Heart right ventricle (tissue), 16 donors: ENCODE data around the gene MARK3. TPM values are rescaled to one million over a fixed set of nuclear protein-coding genes. Genes with fewer than 3 reads are reported as not detected.
"Not testable (repeated sequence)": the region's sequence is repeated elsewhere in the genome, so short reads cannot be mapped to it uniquely, and the experiment has no call there.

Experiments
- ATAC-seq, 8 donors: fragments of 200-7000 bp; cut with Tn5 transposase; one replicate each; pipeline ENCODE4 v1.9.1; 2020; ENCODE audit warnings: mild to moderate bottlenecking in 8 of 8, moderate library complexity in 8 of 8, moderate number of reproducible peaks in 1 of 8
- DNase-seq, 2 donors: peaks; one replicate each; pipeline ENCODE4 v3.0.0-alpha.2; 2020
- H3K27ac ChIP-seq, 10 donors: fragments of 200-600 bp; sonication (generic) in 2 of 10; one replicate each; pipeline versions ENCODE4 v1.5.0 to v1.8.0; 2020 to 2022; ENCODE audit warnings: mild to moderate bottlenecking in 3 of 10
- H3K27me3 ChIP-seq, 7 donors: fragments of 200-600 bp; one replicate each; pipeline ENCODE4 v1.8.0; 2021 to 2022; ENCODE audit warnings: mild to moderate bottlenecking in 2 of 7
- H3K36me3 ChIP-seq, 9 donors: fragments of 200-600 bp; sonication (generic) in 1 of 9; one replicate each; pipeline versions ENCODE4 v1.5.0 to v1.8.0; 2020 to 2022; ENCODE audit warnings: mild to moderate bottlenecking in 2 of 9
- H3K4me1 ChIP-seq, 9 donors: fragments of 200-600 bp; sonication (generic) in 1 of 9; one replicate each; pipeline versions ENCODE4 v1.5.0 to v1.8.0; 2020 to 2022; ENCODE audit warnings: mild to moderate bottlenecking in 4 of 9
- H3K4me3 ChIP-seq, 10 donors: fragments of 200-600 bp; sonication (generic) in 2 of 10; one replicate each; pipeline versions ENCODE4 v1.5.0 to v1.8.0; 2020 to 2022; ENCODE audit warnings: mild to moderate bottlenecking in 7 of 10, moderate library complexity in 2 of 10
- H3K9me3 ChIP-seq, 11 donors: fragments of 200-600 bp in 10 of 11; sonication (generic) in 2 of 11; one replicate each; pipeline versions ENCODE4 v1.5.0 to v1.8.0; 2013 to 2022; ENCODE audit warnings: mild to moderate bottlenecking in 2 of 11, control low read depth in 1 of 11, moderate library complexity in 1 of 11
- CTCF ChIP-seq, 9 donors: fragments of 200-600 bp; sonication (generic) in 2 of 9; IDR thresholded peaks; one replicate each; pipeline versions ENCODE4 v1.5.0 to v1.8.0; 2021 to 2022; ENCODE audit warnings: antibody characterized with exemption in 9 of 9, mild to moderate bottlenecking in 5 of 9, moderate library complexity in 1 of 9
- WGBS, 2 donors: extraction: QIAGEN DNeasy Blood & Tissue Kit; methylation state at CpG; one replicate each; pipeline ENCODE4 v1.1.7; 2013; ENCODE audit warnings: inconsistent platforms in 1 of 2; 5-methylcytosine and 5-hydroxymethylcytosine counted together
- intact Hi-C, 10 donors: fragments of 100-400 bp; cut with DNase I; formaldehyde crosslinking; loops; one replicate each; pipeline versions ENCODE4 v1.11.1 to v1.14.2; 2022
- polyA plus RNA-seq, 2 donors: library from polyadenylated mRNA; stranded (reverse); fragments of 200-250 nt; gene quantifications; one replicate each; pipeline ENCODE4 v1.2.3, GENCODE V29; 2013
- total RNA-seq, 10 donors: library from RNA; stranded (reverse); fragmentation: NEBNext Ultra II Directional in 3 of 10; extraction: Animal tissue kit (Norgen Biotek cat#: 25700) in 3 of 10; gene quantifications; one replicate each; pipeline versions ENCODE4 v1.2.1 to v1.2.4, GENCODE V29; 2021 to 2023
- donor health status: Arrhythmogenic right ventricular cardiomyopathy.
- donor health status: ischemic (EF 13 %, LVEDD 7.1; RV severe dilation, severe dysfunction).
- donor health status: healthy with polysubstance abuse.
- donor health status: DM: no; HTN: yes; CAD: no.
- donor health status: DM: no; HTN: no; CAD: no.
- donor health status: ischemic (EF 25% LVEDD 6.9; RV normal size, moderate dysfunction).
- donor health status: ischemic (EF 25% LVEDD 5.7; RV mildly dilated, moderate dysfunction).
- donor health status: healthy.
- donor health status: DM: yes; HTN: yes; CAD: no.
- donor health status: Ischemic cardiomyopathy.
- donor health status: ischemic (EF 35%, LVEDD 5.7; RV mildly dilated, moderate dysfunction).
- donor health status: nonischemic (EF 11% LVEDD 7.7; RV severe dilation, severe dysfunction).
- donor health status: DM: yes; HTN: yes; CAD: no.
- donor health status: PGD.
- donor health status: ischemic (EF 29% LVEDD 5.4; RV normal size, mild dysfunction).
- donor health status: nonischemic (EF 23%, LVEDD 6.1; RV moderate dilation, normal function).

Gene MARK3
- total and polyA plus RNA-seq, 12 donors = 62.3 to 246 (median 77.1) TPM

GRCh38 chr14:103509864-103510723 lies 124.9 kb downstream of the MARK3 start:
- intact Hi-C loops = no loop called here
- Histone ChIP-seq H3K27me3 (no peaks in the 10 kb centered on the region), H3K4me3 (no peak overlapping the region), H3K9me3 (no peaks in the 10 kb centered on the region), H3K36me3 (peaks cover 0 to 68% (median 5%) of the 10 kb centered on the region in 9 donors), H3K4me1 (peaks cover 4 to 30% (median 18%) of the 10 kb centered on the region in 9 donors), H3K27ac (no peak overlapping the region)
- TF ChIP-seq CTCF (IDR thresholded peaks at IDR 0.05) = no peak
- 89 to 95% methylated on average over 11 of the region's 11 CpGs for WGBS, 2 donors
- DNase-seq (no peak), ATAC-seq (no peak)

- Histone ChIP-seq H3K9me3 (no peaks in the 10 kb centered on the region), H3K27ac (no peak overlapping the region), H3K4me1 (peaks cover 4 to 38% (median 18%) of the 10 kb centered on the region in 9 donors), H3K36me3 (peaks cover 0 to 59% (median 5%) of the 10 kb centered on the region in 9 donors), H3K27me3 (no peaks in the 10 kb centered on the region), H3K4me3 (no peak overlapping the region)
- WGBS, 2 donors = 92 to 93% methylated on average over 26 of the region's 26 CpGs
- DNase-seq (no peak), ATAC-seq (no peak)
- TF ChIP-seq CTCF (IDR thresholded peaks at IDR 0.05) = no peak
- intact Hi-C loops = no loop called here
These were observed 125.8 kb downstream of the MARK3 start for GRCh38 chr14:103510724-103511693.

GRCh38 chr14:103512180-103512579 lies 127.0 kb downstream of the MARK3 start:
- H3K27me3 ChIP-seq, ATAC-seq, DNase-seq, intact Hi-C loops, H3K4me3 ChIP-seq, H3K9me3 ChIP-seq: not testable (repeated sequence)
- peaks cover 0 to 55% (median 5%) of the 10 kb centered on the region in 9 donors for H3K36me3 ChIP-seq
- peak overlapping the region in 9 of 10 donors; percentile 46 to 84 (median 65) for H3K27ac ChIP-seq
- 94 to 96% methylated on average over 8 of the region's 8 CpGs for WGBS, 2 donors
- peaks cover 5 to 50% (median 27%) of the 10 kb centered on the region in 9 donors for H3K4me1 ChIP-seq

- TF ChIP-seq CTCF (IDR thresholded peaks at IDR 0.05) = peak in 2 of 9 donors; percentile 15 to 18
- Histone ChIP-seq H3K9me3 (no peaks in the 10 kb centered on the region), H3K4me3 (no peak overlapping the region), H3K4me1 (peaks cover 8 to 50% (median 31%) of the 10 kb centered on the region in 9 donors), H3K27ac (peak overlapping the region; percentile 46 to 84 (median 65)), H3K36me3 (peaks cover 0 to 47% (median 5%) of the 10 kb centered on the region in 9 donors), H3K27me3 (no peaks in the 10 kb centered on the region)
- peak; percentile 57 to 78 (median 72) for ATAC-seq
- intact Hi-C loops = no loop called here
- DNase-seq = peak in 1 of 2 donors; percentile 67
- 39 to 51% methylated on average over 25 of the region's 25 CpGs for WGBS, 2 donors
These were observed 127.7 kb downstream of the MARK3 start for GRCh38 chr14:103512701-103513611.
